ENCODE measurements around the gene PRAC1.

DNA sequence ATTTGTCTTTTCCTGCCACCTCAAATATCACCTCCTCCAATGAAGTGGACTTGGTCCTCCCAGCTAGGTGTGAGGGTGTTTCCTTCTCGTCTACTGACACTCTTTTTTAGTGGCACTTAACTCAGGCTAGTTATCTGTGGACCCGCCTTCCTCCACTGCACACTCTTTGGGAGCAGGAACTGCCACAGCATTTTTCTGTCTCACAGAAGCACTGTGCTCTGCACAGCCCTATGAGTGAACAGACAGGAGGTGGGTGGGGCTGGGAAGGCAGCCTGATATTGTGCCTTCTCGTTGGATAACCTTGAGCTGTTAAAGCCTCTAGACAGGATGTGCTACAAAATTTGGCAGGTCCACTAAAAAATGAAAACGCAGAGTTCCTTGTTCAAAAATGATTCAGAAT, 38.1 kb upstream of the PRAC1 start:
- TF ChIP-seq, protein P1, sequence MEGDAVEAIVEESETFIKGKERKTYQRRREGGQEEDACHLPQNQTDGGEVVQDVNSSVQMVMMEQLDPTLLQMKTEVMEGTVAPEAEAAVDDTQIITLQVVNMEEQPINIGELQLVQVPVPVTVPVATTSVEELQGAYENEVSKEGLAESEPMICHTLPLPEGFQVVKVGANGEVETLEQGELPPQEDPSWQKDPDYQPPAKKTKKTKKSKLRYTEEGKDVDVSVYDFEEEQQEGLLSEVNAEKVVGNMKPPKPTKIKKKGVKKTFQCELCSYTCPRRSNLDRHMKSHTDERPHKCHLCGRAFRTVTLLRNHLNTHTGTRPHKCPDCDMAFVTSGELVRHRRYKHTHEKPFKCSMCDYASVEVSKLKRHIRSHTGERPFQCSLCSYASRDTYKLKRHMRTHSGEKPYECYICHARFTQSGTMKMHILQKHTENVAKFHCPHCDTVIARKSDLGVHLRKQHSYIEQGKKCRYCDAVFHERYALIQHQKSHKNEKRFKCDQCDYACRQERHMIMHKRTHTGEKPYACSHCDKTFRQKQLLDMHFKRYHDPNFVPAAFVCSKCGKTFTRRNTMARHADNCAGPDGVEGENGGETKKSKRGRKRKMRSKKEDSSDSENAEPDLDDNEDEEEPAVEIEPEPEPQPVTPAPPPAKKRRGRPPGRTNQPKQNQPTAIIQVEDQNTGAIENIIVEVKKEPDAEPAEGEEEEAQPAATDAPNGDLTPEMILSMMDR (conservative IDR thresholded peaks at IDR 0.05): no peak
- TF ChIP-seq EZH2 (IDR thresholded peaks at IDR 0.05; ENCODE audit: low read depth): no peak
